ENCODE data around the gene ADCY5.

The ADCY5 gene

GRCh38 chr3:123326531-123326930, 122.4 kb downstream of the ADCY5 start:
- ATAC-seq (no peak), DNase-seq (no peak)

- ATAC-seq (no peak), DNase-seq (no peak)
Measured at GRCh38 chr3:123325766-123326256, 123.1 kb downstream of the ADCY5 start.

- no peak for ATAC-seq
- no peak for DNase-seq
Measured at GRCh38 chr3:123324880-123325765, 123.8 kb downstream of the ADCY5 start.

GRCh38 chr3:123323781-123324180, 125.1 kb downstream of the ADCY5 start:
- no peak for ATAC-seq

GRCh38 chr3:123322866-123323265, 126.0 kb downstream of the ADCY5 start:
- DNase-seq = no peak
- no peak for ATAC-seq

More at GRCh38 chr3:123323781-123324180, 125.1 kb downstream of the ADCY5 start:
- no peak for DNase-seq

GRCh38 chr3:123321806-123322205, 127.1 kb downstream of the ADCY5 start:
- ATAC-seq (no peak), DNase-seq (no peak)

GRCh38 chr3:123320221-123320620, 128.7 kb downstream of the ADCY5 start:
- ATAC-seq = no peak
- no peak for DNase-seq

- DNase-seq (no peak), ATAC-seq (no peak)
Measured at GRCh38 chr3:123319760-123320159, 129.1 kb downstream of the ADCY5 start.

- DNase-seq (no peak), ATAC-seq (no peak)
Measured at GRCh38 chr3:123318374-123318773, 130.5 kb downstream of the ADCY5 start.

GRCh38 chr3:123317716-123318115, 131.2 kb downstream of the ADCY5 start:
- no peak for ATAC-seq
- DNase-seq = no peak

- no peak for DNase-seq
- ATAC-seq = no peak
Measured at GRCh38 chr3:123315271-123315595, 133.7 kb downstream of the ADCY5 start.

- ATAC-seq (no peak), DNase-seq (no peak)
Measured at GRCh38 chr3:123314359-123315270, 134.3 kb downstream of the ADCY5 start.

GRCh38 chr3:123313889-123314288, 135.0 kb downstream of the ADCY5 start:
- DNase-seq = no peak
- ATAC-seq = no peak

GRCh38 chr3:123312331-123313265, 136.3 kb downstream of the ADCY5 start:
- no peak for DNase-seq
- ATAC-seq = no peak

- DNase-seq (no peak), ATAC-seq (no peak)
Measured at GRCh38 chr3:123311201-123311600, 137.7 kb downstream of the ADCY5 start.

GRCh38 chr3:123310741-123311140, 138.1 kb downstream of the ADCY5 start:
- no peak for ATAC-seq
- no peak for DNase-seq

- ATAC-seq = no peak
- no peak for DNase-seq
Measured at GRCh38 chr3:123310186-123310585, 138.7 kb downstream of the ADCY5 start.

- ATAC-seq (no peak), DNase-seq (no peak)
Measured at GRCh38 chr3:123307064-123307463, 141.8 kb downstream of the ADCY5 start.

- DNase-seq = no peak
- no peak for ATAC-seq
Measured at GRCh38 chr3:123305192-123305591, 143.7 kb downstream of the ADCY5 start.

GRCh38 chr3:123303976-123304560, 144.8 kb downstream of the ADCY5 start:
- ATAC-seq (no peak), DNase-seq (no peak)

- no peak for DNase-seq
- ATAC-seq = no peak
Measured at GRCh38 chr3:123302961-123303360, 145.9 kb downstream of the ADCY5 start.
